Epithelial cell of proximal tubule (primary cell): ENCODE results near the gene SLC45A3. TPM values are rescaled to one million over a fixed set of nuclear protein-coding genes. Genes with fewer than 3 reads are reported as not detected.

ENCODE experiments used
- DNase-seq: peaks from one replicate; pipeline ENCODE4 v3.0.0-alpha.2; 2011; ENCODE audit warnings: low read depth
- H3K4me3 ChIP-seq: 2 replicates; pipeline ENCODE4 v1.5.1; 2011; ENCODE audit warnings: low read depth, mild to moderate bottlenecking, low read length
- CTCF ChIP-seq: conservative IDR thresholded peaks from 2 replicates; pipeline ENCODE4 v1.5.1; 2012; ENCODE audit warnings: low read depth, mild to moderate bottlenecking, low read length
- total RNA-seq: library from RNA; depleted of rRNA; stranded (reverse); fragments of >200 nt; gene quantifications from 2 replicates; pipeline ENCODE4 v1.2.3, GENCODE V29; 2015

SLC45A3 gene
- total RNA-seq, 1 donor from 2014 or later: 6.5 TPM

- DNase-seq: no peak
- no peak for TF ChIP-seq CTCF
- no peak overlapping the region for H3K4me3 ChIP-seq
Measured at GRCh38 chr1:205610901-205611466, 69.3 kb downstream of the SLC45A3 start.

GRCh38 chr1:205610036-205610435 lies 70.3 kb downstream of the SLC45A3 start:
- no peak for DNase-seq
- no peak overlapping the region for H3K4me3 ChIP-seq
- TF ChIP-seq CTCF: no peak

Other genes with a start within 250 kb of the SLC45A3 start
- gene BLACAT1, start 224.5 kb downstream of the SLC45A3 start, total RNA-seq: 0.36 and 3.9 TPM in 2 replicates
- gene CDK18, start 175.8 kb downstream of the SLC45A3 start, total RNA-seq: 4.6 and 17.3 TPM in 2 replicates
- gene ELK4, start 48.5 kb downstream of the SLC45A3 start, total RNA-seq: 12.0 and 12.8 TPM in 2 replicates
- 92.5 and 104 TPM in 2 replicates for gene NUCKS1, start 69.7 kb upstream of the SLC45A3 start, total RNA-seq
- gene RAB29, start 95.0 kb upstream of the SLC45A3 start, total RNA-seq: 10.0 and 12.0 TPM in 2 replicates
- gene SLC41A1, start 132.7 kb upstream of the SLC45A3 start, total RNA-seq: 10.9 and 14.0 TPM in 2 replicates
- not detected in 2 replicates for gene PM20D1, start 169.6 kb upstream of the SLC45A3 start, total RNA-seq